GM18502 (cell line): Measurements from ENCODE around the gene ARRDC4.

Source experiments
- ATAC-seq: cut with Tn5 transposase; IDR thresholded peaks from one replicate; pipeline ENCODE4 v1.9.1; 2021; ENCODE audit warnings: mild to moderate bottlenecking; ENCODE audit not compliant: unreplicated experiment, poor library complexity

The ARRDC4 gene, protein sequence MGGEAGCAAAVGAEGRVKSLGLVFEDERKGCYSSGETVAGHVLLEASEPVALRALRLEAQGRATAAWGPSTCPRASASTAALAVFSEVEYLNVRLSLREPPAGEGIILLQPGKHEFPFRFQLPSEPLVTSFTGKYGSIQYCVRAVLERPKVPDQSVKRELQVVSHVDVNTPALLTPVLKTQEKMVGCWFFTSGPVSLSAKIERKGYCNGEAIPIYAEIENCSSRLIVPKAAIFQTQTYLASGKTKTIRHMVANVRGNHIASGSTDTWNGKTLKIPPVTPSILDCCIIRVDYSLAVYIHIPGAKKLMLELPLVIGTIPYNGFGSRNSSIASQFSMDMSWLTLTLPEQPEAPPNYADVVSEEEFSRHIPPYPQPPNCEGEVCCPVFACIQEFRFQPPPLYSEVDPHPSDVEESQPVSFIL

DNA sequence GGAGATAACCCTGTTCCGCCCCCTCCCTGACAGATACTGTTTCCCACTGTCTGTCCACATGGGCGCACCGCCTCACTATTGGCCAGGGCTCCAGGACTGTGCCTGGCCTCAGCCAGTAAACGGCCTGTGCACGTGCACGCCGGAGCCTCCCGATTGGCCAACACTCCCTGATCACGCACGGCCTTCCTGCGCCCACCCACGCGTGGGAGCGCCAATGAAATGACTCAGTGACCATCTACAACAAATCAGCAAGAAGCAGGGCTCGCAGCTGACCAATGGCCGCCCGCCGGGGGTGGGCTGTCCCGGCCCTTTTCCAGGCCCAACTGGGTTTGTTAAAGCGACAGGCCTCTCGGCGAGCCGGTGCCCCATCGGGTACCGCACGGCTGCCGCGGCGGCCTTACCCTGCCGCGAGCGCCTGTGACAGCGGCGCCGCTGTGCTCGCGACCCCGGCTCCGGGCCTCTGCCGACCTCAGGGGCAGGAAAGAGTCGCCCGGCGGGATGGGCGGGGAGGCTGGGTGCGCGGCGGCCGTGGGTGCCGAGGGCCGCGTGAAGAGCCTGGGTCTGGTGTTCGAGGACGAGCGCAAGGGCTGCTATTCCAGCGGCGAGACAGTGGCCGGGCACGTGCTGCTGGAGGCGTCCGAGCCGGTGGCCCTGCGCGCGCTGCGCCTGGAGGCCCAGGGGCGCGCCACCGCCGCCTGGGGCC, at the start of gene ARRDC4:
TSS of gene ARRDC4 (plus strand) at position 340 of the 703 bp plus-strand sequence. CDS start at position 499, 159 bp downstream.
- peak; percentile 96 for ATAC-seq

DNA sequence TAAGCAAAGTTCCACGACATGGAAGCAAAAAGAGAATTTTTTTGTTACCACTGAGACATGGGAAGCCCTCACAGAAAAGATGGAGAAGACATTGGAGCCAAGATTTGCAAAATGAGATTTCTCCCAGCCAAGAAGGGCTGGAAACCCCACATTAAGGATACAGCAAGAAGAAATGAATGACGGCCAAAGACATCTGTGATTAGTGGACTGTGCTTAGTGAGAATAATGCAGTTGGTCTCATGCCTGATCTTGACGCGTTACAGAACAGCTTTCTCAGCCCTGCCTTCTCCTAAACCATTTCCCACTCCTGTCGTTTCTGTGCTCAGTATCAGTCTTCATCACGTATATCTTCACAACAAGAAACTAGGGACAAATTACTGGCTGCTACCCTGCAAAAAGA, 45.8 kb upstream of the ARRDC4 start:
- no peak for ATAC-seq

DNA sequence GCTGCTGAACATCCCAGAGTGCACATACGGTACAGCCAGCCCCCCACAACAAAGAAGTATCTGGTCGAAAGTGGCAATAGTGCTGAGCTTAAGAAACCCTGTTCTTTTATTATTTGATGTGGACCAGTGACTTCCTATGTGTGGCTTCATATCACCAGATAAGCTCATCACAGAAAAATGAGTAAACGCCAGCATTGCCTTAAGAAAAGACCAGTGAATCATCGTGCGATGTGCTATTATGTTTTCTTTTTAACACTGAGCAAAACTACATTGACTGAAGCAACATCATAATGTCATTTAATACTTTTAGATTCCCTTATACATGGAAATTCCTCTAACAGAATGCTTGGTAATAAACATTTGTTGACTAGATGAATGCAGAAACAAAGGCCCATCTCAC, 45.2 kb upstream of the ARRDC4 start:
- ATAC-seq: no peak

DNA sequence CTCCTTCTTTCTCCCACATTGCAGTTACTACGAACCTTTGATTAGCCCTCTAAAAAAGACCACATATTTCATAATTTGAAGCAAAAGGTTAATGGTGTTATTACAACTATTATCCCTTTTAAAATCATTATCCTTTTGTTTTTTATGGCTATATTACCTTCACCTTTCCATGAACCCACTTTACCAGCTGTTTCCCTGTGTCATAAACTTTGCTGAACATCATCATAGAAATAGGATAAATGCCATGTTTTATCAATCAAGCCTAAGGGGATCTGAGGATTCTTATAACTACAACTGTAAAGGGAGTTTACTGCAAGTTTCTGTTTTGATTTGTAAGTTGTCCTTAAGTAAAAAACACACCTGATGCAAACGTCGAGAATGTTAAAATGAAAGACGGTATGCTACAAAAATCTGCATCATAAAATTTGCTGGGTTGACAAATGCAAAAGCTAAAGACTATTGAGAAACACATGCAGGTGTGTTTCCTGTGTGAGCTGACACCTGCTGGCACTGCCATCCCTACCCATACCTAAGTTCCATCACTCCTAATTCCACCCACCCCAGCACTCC, 39.1 kb upstream of the ARRDC4 start:
- ATAC-seq: no peak

DNA sequence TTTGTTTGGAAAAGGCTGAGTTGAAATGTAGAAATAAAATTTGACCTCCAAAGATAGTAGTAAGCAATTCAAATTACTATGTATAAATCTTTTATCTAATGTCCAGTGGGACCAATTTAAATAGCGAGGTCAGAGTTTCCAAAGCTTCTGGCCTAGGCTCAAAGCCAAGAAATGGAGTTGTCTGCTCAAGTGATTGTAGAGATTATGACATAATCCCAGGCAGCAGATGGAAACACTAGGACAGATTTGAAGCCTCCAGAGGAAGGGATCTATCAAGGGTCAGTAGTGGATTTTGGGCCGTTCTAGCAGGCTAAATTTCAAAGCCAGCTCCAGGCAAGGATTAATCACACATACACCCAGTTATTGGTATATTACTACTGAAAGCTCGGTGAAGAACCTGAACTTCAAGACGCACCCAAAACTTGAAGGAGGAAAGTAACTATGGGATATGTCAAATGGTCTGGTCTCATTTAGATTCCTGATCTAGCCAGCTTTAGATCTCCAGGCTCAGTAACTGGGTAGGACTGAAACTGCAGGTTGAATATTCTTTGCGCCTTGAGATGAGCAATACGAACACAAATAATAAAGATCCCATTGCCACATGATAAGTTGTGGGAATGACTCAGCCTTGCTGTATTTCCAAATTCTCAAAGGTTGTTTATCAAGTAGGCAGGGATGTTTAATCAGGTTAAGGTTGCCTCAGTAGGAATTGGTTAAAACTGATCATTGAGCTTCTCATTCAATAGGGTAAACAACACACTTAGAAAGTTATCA, 30.9 kb upstream of the ARRDC4 start:
- ATAC-seq: no peak

DNA sequence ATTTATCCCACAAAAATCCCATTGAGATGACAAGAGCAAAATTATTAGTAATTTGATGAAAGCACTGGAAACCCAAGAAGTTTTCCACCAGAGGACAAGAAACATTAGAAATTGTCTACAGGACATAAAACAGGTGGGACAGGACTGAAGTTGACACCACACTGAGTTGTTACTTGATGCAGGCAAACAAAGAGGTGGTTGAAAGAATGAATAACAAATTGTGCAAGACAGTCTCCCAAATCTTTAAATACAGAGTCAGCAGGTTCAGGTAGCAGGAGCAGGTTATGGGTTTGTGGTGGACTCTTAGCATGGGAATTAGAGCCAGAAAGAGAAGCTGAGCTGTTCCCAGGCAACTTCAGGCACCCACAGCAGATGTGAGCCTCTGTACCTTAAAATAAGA, 30.3 kb upstream of the ARRDC4 start:
- no peak for ATAC-seq

DNA sequence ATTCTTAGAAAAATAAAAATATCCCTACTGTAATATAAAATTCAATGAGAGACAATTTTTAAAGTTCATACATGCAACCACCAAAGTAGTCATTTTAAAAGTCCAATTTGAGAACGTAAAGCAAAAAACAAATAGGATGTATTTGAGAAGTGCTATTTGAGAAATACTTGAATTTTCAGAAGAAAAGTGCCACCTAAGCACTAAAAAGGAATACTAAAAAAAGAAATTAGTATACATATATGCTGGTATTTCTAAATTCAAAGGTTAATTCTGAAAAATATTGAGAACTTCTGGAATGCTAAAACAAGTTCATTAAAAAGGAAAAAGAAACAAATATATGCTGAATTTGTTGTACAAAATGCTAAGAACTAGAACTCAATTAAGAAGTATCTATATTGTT, 29.2 kb upstream of the ARRDC4 start:
- no peak for ATAC-seq

DNA sequence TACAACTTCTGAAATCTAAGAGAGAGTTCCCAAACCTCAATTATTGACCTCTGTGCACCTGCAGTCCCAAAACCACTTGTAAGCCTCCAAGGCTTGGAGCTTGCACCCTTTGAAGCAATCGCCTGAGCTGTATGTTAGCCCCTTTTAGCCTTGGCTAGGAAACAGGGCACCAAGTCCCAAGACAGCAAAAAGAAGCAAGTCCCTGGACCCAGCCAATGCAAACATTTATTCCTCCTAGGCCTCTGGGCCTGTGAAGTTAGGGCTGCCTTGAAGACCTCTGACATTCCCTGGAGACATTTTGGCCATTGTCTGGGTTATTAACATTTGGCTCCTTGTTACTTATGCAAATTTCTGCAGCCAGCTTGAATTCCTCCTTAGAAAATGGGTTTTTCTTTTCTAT, 26.9 kb upstream of the ARRDC4 start:
- no peak for ATAC-seq

DNA sequence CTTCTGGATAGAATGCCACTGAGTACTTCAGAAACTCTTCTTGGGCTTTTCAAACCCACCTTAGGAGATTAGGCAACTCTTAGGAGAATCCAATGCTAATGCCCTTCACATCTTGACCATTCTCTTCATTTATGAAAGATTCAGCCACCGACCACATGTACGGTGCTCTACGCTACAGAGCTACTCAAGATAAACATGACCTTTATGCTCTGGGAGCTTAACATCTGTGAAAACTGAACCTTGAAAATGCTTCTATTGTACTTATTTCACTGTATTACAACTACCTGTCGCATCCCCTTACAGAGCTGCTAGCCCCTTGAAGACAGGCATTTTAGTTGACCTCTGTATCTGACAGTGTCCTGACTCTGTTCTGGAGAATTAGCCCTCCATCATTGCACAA, 19.5 kb upstream of the ARRDC4 start:
- ATAC-seq: no peak

DNA sequence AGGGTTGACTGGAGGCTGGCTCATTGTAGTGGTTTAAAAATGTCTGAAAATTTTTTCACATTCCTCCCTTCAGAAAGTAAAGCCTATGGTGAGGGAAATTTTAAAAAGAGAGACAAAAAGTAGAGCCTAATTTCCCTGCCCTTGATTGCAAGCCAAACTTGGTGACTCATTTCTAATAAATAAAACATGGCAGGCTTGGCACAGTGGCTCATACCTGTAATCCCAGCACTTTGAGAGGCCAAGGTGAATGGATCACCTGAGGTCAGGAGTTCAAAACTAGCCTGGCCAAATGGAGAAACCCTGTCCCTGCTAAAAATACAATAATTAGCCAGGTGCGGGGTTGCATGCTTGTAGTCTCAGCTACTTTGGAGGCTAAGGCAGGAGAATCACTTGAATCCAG, 18.9 kb upstream of the ARRDC4 start:
- ATAC-seq: no peak

DNA sequence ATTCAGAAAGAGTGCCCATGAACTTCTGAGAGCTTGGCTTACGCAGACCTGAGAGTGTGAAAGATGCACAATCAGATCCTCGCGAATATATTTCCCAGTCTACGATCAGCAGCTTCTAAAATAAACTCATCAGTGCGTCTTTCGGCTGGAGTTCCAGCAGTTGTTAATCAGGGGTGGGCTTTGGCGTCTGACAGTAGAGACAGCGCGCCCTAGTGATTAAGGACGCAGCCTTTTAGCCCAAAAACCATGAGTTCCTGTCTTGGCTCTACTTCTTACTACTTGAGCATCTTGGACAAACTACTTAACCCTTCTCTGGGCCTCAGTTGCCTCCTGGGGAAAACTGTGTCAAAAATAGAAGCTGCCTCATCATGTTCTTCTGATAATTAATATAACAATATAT, 15.8 kb upstream of the ARRDC4 start:
- ATAC-seq: no peak

DNA sequence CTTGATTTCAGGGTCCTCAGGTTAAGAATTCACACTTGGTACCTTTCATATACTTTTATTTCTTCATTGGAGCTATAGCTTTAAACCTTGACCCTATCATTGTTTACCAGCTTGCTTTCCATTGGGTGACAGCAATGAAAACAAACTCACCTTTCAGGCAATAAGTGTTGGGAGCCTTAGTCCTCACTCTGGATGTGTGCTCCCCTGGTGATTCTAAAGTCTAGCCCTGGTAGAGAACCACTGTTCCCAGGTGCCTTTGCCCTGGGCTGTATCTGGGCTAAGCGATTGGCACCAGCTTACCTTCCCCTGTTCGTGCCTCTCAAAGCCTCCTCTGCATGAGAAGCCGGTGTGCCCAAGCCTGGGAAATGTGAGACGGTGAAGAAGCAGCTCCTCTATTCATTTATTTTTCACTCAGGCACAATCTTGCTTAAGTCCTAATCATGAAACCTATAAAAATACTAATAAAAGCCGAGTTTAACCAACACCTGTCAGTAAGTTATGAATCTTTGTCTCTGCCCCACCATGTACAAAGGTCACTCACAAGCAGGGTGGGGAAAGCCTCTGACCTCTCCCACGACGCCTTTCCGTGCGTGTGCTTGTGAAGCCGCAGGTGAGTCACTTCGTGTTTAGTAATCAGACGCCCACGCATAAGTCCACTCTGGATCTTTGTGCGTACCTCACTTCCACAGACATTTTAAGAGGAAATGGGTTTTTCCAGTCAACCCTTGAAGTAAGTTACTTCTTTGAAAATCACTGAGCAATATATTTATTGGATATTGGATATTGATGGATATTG, 12.8 kb upstream of the ARRDC4 start:
- no peak for ATAC-seq

DNA sequence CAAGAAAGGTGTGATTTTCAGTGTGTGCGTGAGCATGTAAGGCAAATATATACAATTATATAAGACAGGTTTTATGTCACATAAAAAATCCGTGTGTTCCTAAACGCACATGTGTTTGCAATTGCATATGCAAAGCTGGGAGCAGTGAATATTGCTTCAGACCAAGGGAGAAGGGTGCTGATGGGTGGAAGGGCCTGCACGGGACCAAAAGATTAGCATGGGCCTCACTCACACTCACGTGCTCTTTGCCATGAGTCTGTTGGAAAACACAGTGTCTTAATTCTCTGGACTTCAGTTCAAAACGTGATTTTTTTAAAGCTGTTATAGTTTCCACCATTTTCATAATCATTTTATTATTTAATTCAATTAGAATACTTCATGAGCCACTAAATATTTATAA, 7.2 kb upstream of the ARRDC4 start:
- ATAC-seq: no peak

DNA sequence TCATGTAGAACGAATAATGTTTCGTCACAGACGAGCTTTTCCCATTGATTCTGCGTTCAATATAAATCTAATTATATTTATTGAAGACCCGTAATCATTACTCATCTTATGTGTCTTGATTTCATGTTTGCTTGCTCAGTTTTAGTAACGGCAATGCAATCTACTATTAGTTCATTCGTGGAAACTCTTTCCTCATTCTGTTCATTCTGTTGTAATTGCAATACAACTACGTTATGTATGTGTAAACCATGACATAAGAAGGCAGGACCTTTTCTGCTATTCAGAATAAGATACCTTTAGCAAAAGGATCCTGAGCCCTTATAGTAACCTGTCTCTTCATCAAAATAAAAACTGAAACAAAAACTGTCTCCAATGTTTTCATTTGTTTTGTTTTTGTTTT, 6.8 kb upstream of the ARRDC4 start:
- ATAC-seq: no peak

DNA sequence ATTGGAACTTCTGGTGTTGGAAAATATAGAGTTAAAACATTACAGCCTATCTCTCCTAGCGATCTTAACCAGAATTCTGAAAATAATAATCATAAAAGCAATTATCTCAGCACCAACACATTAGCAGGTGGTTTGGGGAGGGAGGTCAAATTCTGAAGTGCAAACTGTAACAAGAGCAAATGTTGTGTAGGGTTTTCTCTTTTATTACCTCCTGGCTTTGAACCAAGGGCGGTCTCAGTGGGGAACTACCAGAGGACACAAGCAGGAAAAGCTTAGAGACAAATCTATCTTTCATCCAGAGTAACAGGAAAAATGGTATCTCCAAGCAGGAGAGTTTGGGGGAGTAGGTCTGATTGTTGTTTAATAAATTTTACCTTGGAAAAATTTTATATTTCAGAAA, 5.5 kb upstream of the ARRDC4 start:
- no peak for ATAC-seq

DNA sequence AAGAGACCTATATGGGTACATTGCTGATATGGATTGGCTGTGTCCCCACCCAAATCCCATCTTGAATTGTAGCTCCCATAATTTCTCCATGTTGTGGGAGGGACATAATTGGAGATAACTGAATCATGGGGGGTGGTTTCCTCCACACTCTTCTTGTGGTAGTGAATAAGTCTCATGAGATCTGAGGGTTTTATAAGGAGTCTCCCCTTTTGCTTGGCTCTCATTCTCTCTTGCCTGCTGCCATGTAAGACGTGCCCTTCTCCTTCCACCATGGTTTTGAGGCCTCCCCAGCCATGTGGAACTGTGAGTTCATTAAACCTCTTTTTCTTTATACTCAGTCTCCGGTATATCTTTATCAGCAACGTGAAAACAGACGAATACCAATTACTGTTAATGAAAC, 5.0 kb upstream of the ARRDC4 start:
- ATAC-seq: no peak

DNA sequence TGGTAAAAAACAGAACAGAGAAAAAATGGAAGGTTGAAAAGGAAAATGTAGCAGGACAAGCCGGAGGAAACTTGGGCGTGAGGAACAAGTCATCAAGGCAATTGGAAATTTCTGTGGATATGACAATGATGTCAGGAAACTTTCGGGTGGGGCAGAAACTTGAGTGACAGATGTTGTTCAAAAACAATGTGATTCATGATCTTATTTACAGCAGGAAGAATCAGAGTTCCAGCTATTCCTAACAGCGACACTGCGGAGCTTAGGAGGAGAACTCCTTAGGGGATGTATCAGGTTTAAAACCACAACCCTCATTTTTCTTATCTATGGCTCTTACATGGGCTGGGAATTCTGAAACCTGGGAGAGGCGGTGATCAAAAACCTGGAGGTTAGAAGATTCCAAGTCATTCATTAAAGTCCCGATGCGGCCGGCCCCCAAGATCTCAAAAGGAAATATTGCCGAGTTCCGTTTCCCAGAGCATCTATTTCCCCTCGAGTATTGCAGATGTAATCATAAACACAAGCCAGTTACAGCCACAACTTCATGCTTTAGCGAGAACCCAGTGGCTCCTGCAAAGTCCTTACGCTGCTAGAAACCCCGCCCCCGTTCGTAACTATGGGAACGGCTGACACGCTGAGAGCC, 659 bp upstream of the ARRDC4 start:
- ATAC-seq: no peak

DNA sequence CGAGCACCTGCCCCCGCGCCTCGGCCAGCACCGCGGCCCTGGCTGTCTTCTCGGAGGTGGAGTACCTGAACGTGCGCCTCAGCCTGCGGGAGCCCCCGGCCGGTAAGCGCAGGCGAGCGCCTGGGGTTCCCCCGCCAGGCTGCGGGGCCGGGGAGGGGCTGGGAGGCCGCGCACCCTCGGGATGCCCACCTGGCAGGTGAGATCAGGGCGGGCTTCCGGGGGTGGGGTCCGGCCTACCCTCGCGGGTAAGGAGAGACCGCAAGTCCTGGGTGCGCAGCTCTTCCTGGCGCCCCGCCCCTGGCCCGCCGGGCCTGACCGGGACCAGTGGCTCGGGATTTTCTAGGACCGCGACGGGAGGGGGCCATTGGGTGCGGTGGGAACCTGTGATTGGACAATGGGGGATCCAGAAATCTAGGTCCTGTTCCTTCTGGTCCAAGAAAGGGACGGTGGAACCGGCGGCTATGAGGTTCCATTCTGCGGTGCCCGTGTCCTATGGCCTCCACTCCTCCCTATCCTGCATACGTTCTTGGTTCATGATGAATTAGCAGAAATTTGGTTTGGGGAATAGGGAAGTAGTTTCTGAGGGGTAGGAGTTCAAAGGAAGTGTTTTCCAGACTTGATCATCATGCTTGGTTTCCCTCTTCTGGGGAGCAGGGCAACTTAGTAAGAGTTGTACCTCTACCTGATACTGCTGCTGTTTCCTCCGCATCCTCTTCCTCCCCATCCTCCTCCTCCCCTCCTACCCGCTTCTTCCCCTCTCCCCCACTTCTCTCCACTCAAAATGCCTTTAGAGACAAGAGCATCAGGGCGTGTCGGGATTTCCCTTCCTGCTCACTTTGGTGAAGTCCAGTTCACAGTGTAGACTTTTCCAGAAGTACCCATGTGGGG, 808 bp downstream of the ARRDC4 start:
- ATAC-seq: no peak

DNA sequence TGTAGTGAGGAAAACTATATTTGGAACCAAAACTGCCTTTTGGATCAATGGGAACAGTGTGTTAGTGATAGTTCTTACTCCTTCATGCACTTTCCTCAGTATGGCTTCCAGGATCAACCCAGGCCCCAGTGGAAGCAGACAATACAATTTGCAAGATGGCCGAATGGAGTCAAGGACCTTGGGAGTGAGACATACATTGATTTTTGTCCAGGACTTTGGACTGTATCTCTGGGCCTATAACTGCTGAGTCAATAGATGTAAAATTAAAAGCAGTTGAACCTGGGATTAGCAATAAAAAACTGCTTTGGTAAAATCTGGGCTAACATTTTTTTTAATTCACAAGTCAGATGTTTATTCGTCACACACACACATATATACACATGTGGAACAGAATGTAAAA, 1.8 kb downstream of the ARRDC4 start:
- no peak for ATAC-seq
